ENCODE results near the gene BEST4.
"Not testable (repeated sequence)": the region's sequence is repeated elsewhere in the genome, so short reads cannot be mapped to it uniquely, and the experiment has no call there.

Gene BEST4

GRCh38 chr1:44801491-44802305, 13.7 kb upstream of the BEST4 start:
- Histone ChIP-seq H3K9ac (no peak overlapping the region), H3K4me1 (peaks cover 3% of the 10 kb centered on the region), H3K4me2 (ENCODE audit: low read length) (peak overlapping the region; percentile 55), H3K27me3 (ENCODE audit: control insufficient read depth, insufficient read depth, low read length) (no peaks in the 10 kb centered on the region), H3K4me3 (ENCODE audit: low read depth, low read length) (peak overlapping the region; percentile 78), H3K9me3 (ENCODE audit: control insufficient read depth, low read length) (no peaks in the 10 kb centered on the region), H3K36me3 (ENCODE audit: control insufficient read depth, insufficient read depth, low read length) (no peaks in the 10 kb centered on the region), H3K27ac (no peak overlapping the region), H2AFZ (no peak overlapping the region), H3K79me2 (no peaks in the 10 kb centered on the region)
- TF ChIP-seq CTCF (IDR thresholded peaks at IDR 0.05), result no peak

- H3K9ac ChIP-seq, result peak within 1 kb of the TSS; percentile 46
- H3K27ac ChIP-seq, result peak within 1 kb of the TSS; percentile 86
- peak; percentile 86 for TF ChIP-seq CTCF (IDR thresholded peaks at IDR 0.05)
- no peaks in the 10 kb centered on the region for H3K79me2 ChIP-seq
- H2AFZ ChIP-seq, result peak within 1 kb of the TSS; percentile 88
- H3K36me3 ChIP-seq (ENCODE audit: control insufficient read depth, insufficient read depth, low read length), result no peaks in the 10 kb centered on the region
- no peaks in the 10 kb centered on the region for H3K9me3 ChIP-seq (ENCODE audit: control insufficient read depth, low read length)
- peak within 1 kb of the TSS; percentile 98 for H3K4me2 ChIP-seq (ENCODE audit: low read length)
- H3K4me1 ChIP-seq, result no peaks in the 10 kb centered on the region
- no peaks in the 10 kb centered on the region for H3K27me3 ChIP-seq (ENCODE audit: control insufficient read depth, insufficient read depth, low read length)
- peak within 1 kb of the TSS; percentile 78 for H3K4me3 ChIP-seq (ENCODE audit: low read depth, low read length)
These were observed 12.0 kb upstream of the BEST4 start, which contains the start of gene PLK3 for GRCh38 chr1:44799770-44800584. TSS of gene PLK3 (plus strand) at chr1:44800377. CDS start at chr1:44800464, 87 bp downstream.

- Histone ChIP-seq H3K4me2 (ENCODE audit: low read length) (no peak overlapping the region), H3K4me1 (no peaks in the 10 kb centered on the region), H3K9me3 (ENCODE audit: control insufficient read depth, low read length) (no peaks in the 10 kb centered on the region), H3K36me3 (ENCODE audit: control insufficient read depth, insufficient read depth, low read length) (no peaks in the 10 kb centered on the region), H3K4me3 (ENCODE audit: low read depth, low read length) (no peak overlapping the region), H2AFZ (peak overlapping the region; percentile 46), H3K27ac (peak overlapping the region; percentile 86), H3K9ac (no peak overlapping the region), H3K79me2 (no peaks in the 10 kb centered on the region), H3K27me3 (ENCODE audit: control insufficient read depth, insufficient read depth, low read length) (no peaks in the 10 kb centered on the region)
- no peak for TF ChIP-seq CTCF (IDR thresholded peaks at IDR 0.05)
These were observed 10.8 kb upstream of the BEST4 start for GRCh38 chr1:44798481-44799365.

- H2AFZ ChIP-seq; H3K79me2 ChIP-seq; H3K4me1 ChIP-seq; H3K27ac ChIP-seq; H3K9me3 ChIP-seq (ENCODE audit: control insufficient read depth, low read length); H3K36me3 ChIP-seq (ENCODE audit: control insufficient read depth, insufficient read depth, low read length); H3K9ac ChIP-seq; H3K4me2 ChIP-seq (ENCODE audit: low read length); H3K4me3 ChIP-seq (ENCODE audit: low read depth, low read length); H3K27me3 ChIP-seq (ENCODE audit: control insufficient read depth, insufficient read depth, low read length): not testable (repeated sequence)
These were observed 9.9 kb upstream of the BEST4 start for GRCh38 chr1:44797886-44798285.
